Mucosa of rectum (tissue), 2 donors: ENCODE measurements around the gene RANGRF.
A peak's percentile ranks its signal among the peaks of the same experiment; 100 is the strongest.

Experiments used
- H3K27ac ChIP-seq, 2 donors: one replicate each; pipeline ENCODE4 v1.7.0; 2013; ENCODE audit warnings: inconsistent platforms in 2 of 2, low read depth in 2 of 2, low read length in 2 of 2
- H3K27me3 ChIP-seq, 2 donors: one replicate each; pipeline ENCODE4 v1.7.0; 2013; ENCODE audit warnings: low read length in 2 of 2; ENCODE audit not compliant: control insufficient read depth in 2 of 2, insufficient read depth in 2 of 2
- H3K36me3 ChIP-seq, 2 donors: one replicate each; pipeline ENCODE4 v1.7.0; 2013; ENCODE audit warnings: low read length in 2 of 2; ENCODE audit not compliant: control insufficient read depth in 2 of 2, insufficient read depth in 2 of 2
- H3K4me1 ChIP-seq, 2 donors: one replicate each; pipeline ENCODE4 v1.7.0; 2013; ENCODE audit warnings: low read length in 2 of 2, mild to moderate bottlenecking in 1 of 2; ENCODE audit not compliant: control insufficient read depth in 2 of 2, insufficient read depth in 2 of 2
- H3K4me3 ChIP-seq, 2 donors: one replicate each; pipeline ENCODE4 v1.7.0; 2013; ENCODE audit warnings: low read length in 2 of 2
- H3K9ac ChIP-seq, 2 donors: one replicate each; pipeline ENCODE4 v1.7.0; 2013; ENCODE audit warnings: low read length in 2 of 2, low read depth in 1 of 2, mild to moderate bottlenecking in 1 of 2
- H3K9me3 ChIP-seq, 2 donors: one replicate each; pipeline ENCODE4 v1.7.0; 2013; ENCODE audit warnings: low read length in 2 of 2; ENCODE audit not compliant: control insufficient read depth in 2 of 2
- donor health status: healthy.
- donor health status: Normal muscosa, but diverticular disease.

RANGRF gene

GRCh38 chr17:8273884-8274444, 14.5 kb upstream of the RANGRF start:
- no peaks in the 10 kb centered on the region for H3K9me3 ChIP-seq
- no peak overlapping the region for H3K9ac ChIP-seq
- no peaks in the 10 kb centered on the region for H3K4me1 ChIP-seq
- peaks cover 0 to 4% of the 10 kb centered on the region in 2 donors for H3K36me3 ChIP-seq
- no peaks in the 10 kb centered on the region for H3K27me3 ChIP-seq
- no peak overlapping the region for H3K27ac ChIP-seq
- H3K4me3 ChIP-seq, result no peak overlapping the region

DNA sequence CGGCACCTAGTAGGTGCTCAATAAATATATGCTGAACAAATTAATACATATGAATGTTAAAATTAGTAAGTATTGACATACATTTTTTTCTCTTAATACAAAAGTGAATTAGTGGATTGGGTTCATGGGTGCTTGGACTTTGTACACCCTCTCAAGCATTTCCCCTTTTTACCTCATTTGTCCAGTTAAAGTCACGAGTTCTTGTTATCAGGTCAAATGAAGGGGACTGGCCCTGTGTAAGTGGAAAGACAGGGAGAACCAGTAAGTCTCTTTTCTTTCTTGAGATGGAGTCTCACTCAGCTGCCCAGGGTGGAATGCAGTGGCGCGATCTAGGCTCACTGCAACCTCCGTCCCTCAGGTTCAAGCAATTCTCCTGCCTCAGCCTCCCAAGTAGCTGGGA, 13.7 kb upstream of the RANGRF start:
- Histone ChIP-seq H3K4me3 (no peak overlapping the region), H3K27me3 (no peaks in the 10 kb centered on the region), H3K27ac (no peak overlapping the region), H3K9me3 (no peaks in the 10 kb centered on the region), H3K36me3 (no peaks in the 10 kb centered on the region), H3K9ac (no peak overlapping the region), H3K4me1 (no peaks in the 10 kb centered on the region)

- H3K27ac ChIP-seq, result no peak overlapping the region
- H3K4me3 ChIP-seq, result no peak overlapping the region
- H3K27me3 ChIP-seq, result no peaks in the 10 kb centered on the region
- H3K4me1 ChIP-seq, result no peaks in the 10 kb centered on the region
- H3K9ac ChIP-seq, result no peak overlapping the region
- no peaks in the 10 kb centered on the region for H3K36me3 ChIP-seq
- H3K9me3 ChIP-seq, result no peaks in the 10 kb centered on the region
These were observed 12.8 kb upstream of the RANGRF start for GRCh38 chr17:8275421-8276290.

DNA sequence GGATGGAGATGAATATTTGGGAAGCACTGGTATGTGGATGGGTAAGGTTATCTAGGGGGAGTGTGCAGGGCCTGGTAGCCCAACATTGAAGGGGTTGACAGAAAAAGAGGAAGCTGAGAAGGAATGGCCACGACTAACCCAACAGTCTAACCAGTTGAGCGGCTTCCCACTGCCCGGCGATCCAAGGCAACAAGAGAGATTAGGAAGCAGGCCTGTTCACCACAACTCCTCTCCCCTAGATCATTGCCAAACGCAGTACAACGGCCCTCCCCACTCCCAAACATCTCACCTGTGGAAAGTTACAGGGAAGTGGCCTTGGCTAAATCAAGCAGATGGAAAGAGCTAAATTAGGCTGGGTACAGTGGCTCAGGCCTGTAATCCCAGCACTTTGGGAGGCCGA, 11.2 kb upstream of the RANGRF start:
- no peaks in the 10 kb centered on the region for H3K4me1 ChIP-seq
- H3K4me3 ChIP-seq, result no peak overlapping the region
- H3K27ac ChIP-seq, result no peak overlapping the region
- H3K9ac ChIP-seq, result no peak overlapping the region
- H3K27me3 ChIP-seq, result no peaks in the 10 kb centered on the region
- H3K36me3 ChIP-seq, result no peaks in the 10 kb centered on the region
- no peaks in the 10 kb centered on the region for H3K9me3 ChIP-seq

- Histone ChIP-seq H3K27me3 (no peaks in the 10 kb centered on the region), H3K9me3 (no peaks in the 10 kb centered on the region), H3K4me1 (peaks cover 0 to 2% of the 10 kb centered on the region in 2 donors), H3K36me3 (no peaks in the 10 kb centered on the region), H3K4me3 (no peak overlapping the region), H3K27ac (no peak overlapping the region), H3K9ac (no peak overlapping the region)
These were observed 6.1 kb upstream of the RANGRF start for GRCh38 chr17:8282345-8282744.

GRCh38 chr17:8283356-8283755, 5.1 kb upstream of the RANGRF start:
- no peak overlapping the region for H3K27ac ChIP-seq
- H3K36me3 ChIP-seq, result no peaks in the 10 kb centered on the region
- H3K9me3 ChIP-seq, result no peaks in the 10 kb centered on the region
- no peak overlapping the region for H3K9ac ChIP-seq
- H3K27me3 ChIP-seq, result no peaks in the 10 kb centered on the region
- H3K4me3 ChIP-seq, result no peak overlapping the region
- peaks cover 7% of the 10 kb centered on the region in 2 donors for H3K4me1 ChIP-seq

DNA sequence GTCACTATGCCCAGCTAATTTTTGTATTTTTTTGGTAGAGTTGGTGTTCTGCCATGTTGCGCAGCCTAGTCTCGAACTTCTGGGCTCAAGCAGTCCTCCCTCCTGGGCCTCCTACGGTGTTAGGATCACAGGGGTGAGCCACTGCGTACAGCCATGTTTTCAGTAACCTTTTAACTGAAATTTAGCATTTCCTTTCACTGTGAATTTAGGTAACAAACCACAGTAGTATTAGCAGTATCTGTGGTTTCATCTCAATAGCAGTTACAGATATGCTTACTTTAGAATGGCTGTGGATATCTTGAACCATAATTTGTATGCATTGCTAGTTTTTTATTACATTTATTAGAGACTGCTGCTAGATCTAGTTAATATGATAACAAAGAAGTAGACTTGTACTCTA, 4.3 kb upstream of the RANGRF start:
- H3K9ac ChIP-seq, result no peak overlapping the region
- H3K27ac ChIP-seq, result no peak overlapping the region
- H3K9me3 ChIP-seq, result no peaks in the 10 kb centered on the region
- H3K4me1 ChIP-seq, result peaks cover 8 to 9% of the 10 kb centered on the region in 2 donors
- no peaks in the 10 kb centered on the region for H3K36me3 ChIP-seq
- H3K4me3 ChIP-seq, result no peak overlapping the region
- H3K27me3 ChIP-seq, result no peaks in the 10 kb centered on the region

GRCh38 chr17:8285270-8286181, 2.9 kb upstream of the RANGRF start:
- Histone ChIP-seq H3K36me3 (no peaks in the 10 kb centered on the region), H3K27ac (no peak overlapping the region), H3K9ac (no peak overlapping the region), H3K27me3 (no peaks in the 10 kb centered on the region), H3K9me3 (no peaks in the 10 kb centered on the region), H3K4me1 (peaks cover 13 to 16% of the 10 kb centered on the region in 2 donors), H3K4me3 (no peak overlapping the region)

GRCh38 chr17:8287651-8288335, 677 bp upstream of the RANGRF start:
- Histone ChIP-seq H3K36me3 (peaks cover 0 to 3% of the 10 kb centered on the region in 2 donors), H3K4me1 (peaks cover 13 to 16% of the 10 kb centered on the region in 2 donors), H3K9me3 (no peaks in the 10 kb centered on the region), H3K27me3 (no peaks in the 10 kb centered on the region), H3K27ac (peak overlapping the region; percentile 86 to 94), H3K4me3 (peak overlapping the region; percentile 93 to 95), H3K9ac (peak overlapping the region; percentile 90 to 96)
